Thymus (tissue), 14 donors: ENCODE results near the gene TEPSIN. TPM values are rescaled to one million over a fixed set of nuclear protein-coding genes. Genes with fewer than 3 reads are reported as not detected.

ENCODE experiments used
- DNase-seq, 9 donors: peaks; one replicate each; pipeline ENCODE4 v3.0.0-alpha.2; 2013; ENCODE audit warnings: low spot score in 9 of 9, low read depth in 6 of 9, missing footprints in 1 of 9
- H3K27ac ChIP-seq, 2 donors: one replicate each; pipeline ENCODE4 v1.5.1; 2013; ENCODE audit warnings: control low read depth in 1 of 2, low read depth in 1 of 2, low read length in 1 of 2, mild to moderate bottlenecking in 1 of 2, moderate library complexity in 1 of 2
- H3K27me3 ChIP-seq, 2 donors: one replicate each; pipeline ENCODE4 v1.5.1; 2013; ENCODE audit warnings: low read length in 1 of 2; ENCODE audit not compliant: control insufficient read depth in 2 of 2, insufficient read depth in 1 of 2
- H3K36me3 ChIP-seq, 2 donors: one replicate each; pipeline ENCODE4 v1.5.1; 2013; ENCODE audit warnings: low read length in 1 of 2, mild to moderate bottlenecking in 1 of 2, moderate library complexity in 1 of 2; ENCODE audit not compliant: control insufficient read depth in 2 of 2, insufficient read depth in 2 of 2
- H3K4me1 ChIP-seq, 2 donors: one replicate each; pipeline ENCODE4 v1.5.1; 2013; ENCODE audit warnings: low read length in 2 of 2; ENCODE audit not compliant: control insufficient read depth in 2 of 2, insufficient read depth in 2 of 2
- H3K4me3 ChIP-seq, 2 donors: one replicate each; pipeline ENCODE4 v1.5.1; 2013; ENCODE audit warnings: low read length in 2 of 2, control low read depth in 1 of 2, mild to moderate bottlenecking in 1 of 2
- H3K9me3 ChIP-seq, 2 donors: one replicate each; pipeline ENCODE4 v1.5.1; 2013; ENCODE audit warnings: low read length in 1 of 2, mild to moderate bottlenecking in 1 of 2; ENCODE audit not compliant: control insufficient read depth in 2 of 2, insufficient read depth in 1 of 2
- WGBS: extraction: QIAGEN DNeasy Blood & Tissue Kit; methylation state at CpG from one replicate; pipeline ENCODE4 v1.1.7; 2013; 5-methylcytosine and 5-hydroxymethylcytosine counted together
- long read RNA-seq, 10 donors: transcript quantifications; one replicate each; lab custom pipeline, GENCODE V29; 2026
- polyA plus RNA-seq: library from polyadenylated mRNA; stranded (reverse); fragments of 200-250 nt; gene quantifications from one replicate; pipeline ENCODE4 v1.2.3, GENCODE V29; 2013
- total RNA-seq: library from RNA; stranded (reverse); fragments of 120-200 nt; gene quantifications from one replicate; pipeline ENCODE4 v1.2.4, GENCODE V29; 2013
- donor health status: healthy.

The TEPSIN gene, protein sequence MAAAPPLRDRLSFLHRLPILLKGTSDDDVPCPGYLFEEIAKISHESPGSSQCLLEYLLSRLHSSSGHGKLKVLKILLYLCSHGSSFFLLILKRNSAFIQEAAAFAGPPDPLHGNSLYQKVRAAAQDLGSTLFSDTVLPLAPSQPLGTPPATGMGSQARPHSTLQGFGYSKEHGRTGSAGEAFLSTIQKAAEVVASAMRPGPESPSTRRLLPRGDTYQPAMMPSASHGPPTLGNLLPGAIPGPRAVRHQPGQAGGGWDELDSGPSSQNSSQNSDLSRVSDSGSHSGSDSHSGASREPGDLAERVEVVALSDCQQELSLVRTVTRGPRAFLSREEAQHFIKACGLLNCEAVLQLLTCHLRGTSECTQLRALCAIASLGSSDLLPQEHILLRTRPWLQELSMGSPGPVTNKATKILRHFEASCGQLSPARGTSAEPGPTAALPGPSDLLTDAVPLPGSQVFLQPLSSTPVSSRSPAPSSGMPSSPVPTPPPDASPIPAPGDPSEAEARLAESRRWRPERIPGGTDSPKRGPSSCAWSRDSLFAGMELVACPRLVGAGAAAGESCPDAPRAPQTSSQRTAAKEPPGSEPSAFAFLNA
- 13.3 TPM for total RNA-seq
- 85.3 TPM for polyA plus RNA-seq
- long read RNA-seq, donor 1, result 0 reads
- long read RNA-seq, donor 2, result 0 reads
- long read RNA-seq, donor 3, partial matches to known transcripts, result 0 of 1 reads
- long read RNA-seq, donor 3, other reads (novel, unspliced or antisense), result 0 of 1 reads
- long read RNA-seq, donor 4, partial matches to known transcripts, result 0 of 2 reads
- long read RNA-seq, donor 4, other reads (novel, unspliced or antisense), result 0 of 2 reads
- long read RNA-seq, donor 5, partial matches to known transcripts, result 0 of 1 reads
- long read RNA-seq, donor 5, other reads (novel, unspliced or antisense), result 0 of 1 reads
- long read RNA-seq, donor 6, partial matches to known transcripts, result 0 of 3 reads
- long read RNA-seq, donor 6, other reads (novel, unspliced or antisense), result 0 of 3 reads
- long read RNA-seq, donor 7, result 0 reads
- long read RNA-seq, donor 8, result 0 reads
- long read RNA-seq, donor 9, result 0 reads
- long read RNA-seq, donor 10, partial matches to known transcripts, result 0 of 5 reads
- long read RNA-seq, donor 10, other reads (novel, unspliced or antisense), result 0 of 5 reads

DNA sequence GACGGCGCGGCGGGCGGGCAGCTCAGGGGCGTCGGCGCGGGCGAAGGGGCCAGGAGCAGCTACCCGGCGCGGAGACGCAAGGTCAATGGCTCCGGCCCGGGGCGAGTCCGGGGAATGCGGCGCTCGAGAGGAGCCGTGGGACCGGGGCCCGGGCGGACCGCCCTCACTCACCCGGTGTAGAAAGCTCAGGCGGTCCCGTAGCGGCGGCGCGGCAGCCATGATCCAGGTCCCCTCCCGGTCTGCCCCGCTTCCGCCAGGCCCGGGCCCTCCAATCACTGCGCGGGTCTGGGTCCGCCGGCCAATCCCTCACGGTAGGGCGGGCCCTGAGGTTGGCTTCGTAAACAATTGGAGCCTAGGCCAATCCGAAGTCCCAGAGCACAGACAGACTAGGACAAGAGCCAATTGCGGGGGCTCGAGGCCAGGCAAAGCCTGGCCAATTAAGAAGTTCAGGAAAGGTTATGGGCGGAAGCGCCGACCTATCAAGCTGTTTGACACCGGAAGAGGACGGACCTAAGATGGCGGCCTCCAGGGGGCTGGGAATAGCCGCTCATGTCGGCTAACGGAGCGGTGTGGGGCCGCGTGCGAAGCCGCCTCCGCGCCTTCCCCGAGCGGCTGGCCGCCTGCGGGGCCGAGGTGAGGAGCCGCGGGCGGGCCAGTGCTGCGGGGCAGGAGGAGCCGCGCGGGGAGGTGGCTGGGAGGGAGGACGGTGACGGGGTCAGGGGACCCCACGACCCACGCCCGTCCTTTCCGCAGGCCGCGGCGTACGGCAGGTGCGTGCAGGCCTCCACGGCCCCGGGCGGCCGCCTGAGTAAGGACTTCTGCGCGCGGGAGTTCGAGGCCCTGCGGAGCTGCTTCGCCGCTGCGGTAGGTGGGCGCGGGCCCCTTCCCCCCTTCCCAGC is at the start of gene TEPSIN, which contains the start of gene NDUFAF8:
Gene TEPSIN (minus strand): TSS at position 241 of the 899 bp plus-strand sequence. CDS start 22 bp downstream, at position 219.
Gene NDUFAF8 (plus strand): TSS at position 504 of the 899 bp plus-strand sequence. CDS start 46 bp downstream, at position 550.
- Histone ChIP-seq H3K27ac (peak within 1 kb of the TSS; percentile 2 to 84), H3K36me3 (peaks cover 21 to 29% of the 10 kb centered on the region in 2 donors), H3K4me1 (peaks cover 19 to 37% of the 10 kb centered on the region in 2 donors), H3K4me3 (peak within 1 kb of the TSS; percentile 74 to 86), H3K27me3 (no peaks in the 10 kb centered on the region), H3K9me3 (no peaks in the 10 kb centered on the region)
- under 1% methylated on average over 100 of the region's 100 CpGs for WGBS
- peak; percentile 89 to 100 (median 98) for DNase-seq

DNA sequence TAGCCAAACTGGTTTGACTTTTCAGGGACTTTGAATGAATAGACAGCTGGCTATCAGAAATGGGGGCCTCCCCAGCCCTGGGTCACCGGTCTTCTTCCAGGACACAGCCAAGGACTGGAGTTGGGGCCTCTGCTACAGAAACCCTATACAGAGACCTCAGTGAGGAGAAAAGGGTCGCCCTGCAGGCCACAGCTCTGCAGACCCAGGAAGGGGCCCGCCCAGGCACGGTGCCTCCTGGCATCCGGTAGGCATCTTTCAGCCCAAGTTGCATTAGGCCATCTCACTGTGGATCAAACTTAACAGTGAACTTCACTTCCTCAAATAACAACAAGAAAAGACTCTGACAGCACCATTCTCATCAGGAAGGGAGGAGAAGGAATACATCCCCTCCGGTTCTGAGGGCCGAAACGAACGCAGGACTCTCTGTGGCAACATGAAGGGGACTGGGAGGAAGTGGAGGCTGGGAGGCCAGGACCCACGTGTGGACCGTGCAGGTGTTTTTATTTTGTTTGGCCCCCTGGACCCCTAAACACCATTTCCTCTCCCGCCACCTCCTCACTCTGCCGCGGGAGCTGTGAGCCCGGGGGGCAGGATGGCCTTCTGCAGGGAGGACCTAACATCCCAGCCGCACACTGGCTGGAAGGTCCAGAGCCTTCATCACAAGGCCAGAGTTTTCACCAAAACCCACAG is 49.0 kb upstream of the TEPSIN start:
- no peaks in the 10 kb centered on the region for H3K27me3 ChIP-seq
- H3K9me3 ChIP-seq, result peaks cover 0 to 9% of the 10 kb centered on the region in 2 donors
- WGBS, result 86% methylated on average over 16 of the region's 16 CpGs
- H3K27ac ChIP-seq, result no peak overlapping the region
- no peak for DNase-seq
- H3K4me3 ChIP-seq, result no peak overlapping the region
- H3K4me1 ChIP-seq, result peaks cover 12 to 53% of the 10 kb centered on the region in 2 donors
- H3K36me3 ChIP-seq, result peaks cover 38 to 52% of the 10 kb centered on the region in 2 donors

DNA sequence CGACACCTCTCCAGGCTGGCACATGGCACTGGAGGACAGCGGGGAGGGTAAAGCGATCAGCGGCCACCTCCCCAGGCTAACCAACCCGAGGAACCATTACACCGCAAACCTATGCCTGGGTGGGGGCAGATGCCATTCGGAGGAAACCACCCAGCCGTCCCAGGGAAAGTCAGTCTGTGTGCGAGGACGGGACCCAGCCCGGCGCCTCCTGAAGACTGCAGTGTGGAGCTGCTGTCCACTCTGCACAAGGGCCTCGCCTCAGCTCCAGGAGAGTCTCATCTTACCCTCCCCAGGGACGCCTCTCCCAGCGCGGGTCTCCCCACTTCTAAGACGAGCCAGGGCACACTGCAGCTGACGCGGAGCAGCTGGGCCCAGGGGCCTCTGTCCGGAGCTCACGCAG is 48.3 kb upstream of the TEPSIN start:
- Histone ChIP-seq H3K27me3 (no peaks in the 10 kb centered on the region), H3K9me3 (peaks cover 0 to 9% of the 10 kb centered on the region in 2 donors), H3K36me3 (peaks cover 46 to 59% of the 10 kb centered on the region in 2 donors), H3K4me3 (no peak overlapping the region), H3K27ac (no peak overlapping the region), H3K4me1 (peaks cover 12 to 48% of the 10 kb centered on the region in 2 donors)
- no peak for DNase-seq
- WGBS, result 95% methylated on average over 21 of the region's 21 CpGs

DNA sequence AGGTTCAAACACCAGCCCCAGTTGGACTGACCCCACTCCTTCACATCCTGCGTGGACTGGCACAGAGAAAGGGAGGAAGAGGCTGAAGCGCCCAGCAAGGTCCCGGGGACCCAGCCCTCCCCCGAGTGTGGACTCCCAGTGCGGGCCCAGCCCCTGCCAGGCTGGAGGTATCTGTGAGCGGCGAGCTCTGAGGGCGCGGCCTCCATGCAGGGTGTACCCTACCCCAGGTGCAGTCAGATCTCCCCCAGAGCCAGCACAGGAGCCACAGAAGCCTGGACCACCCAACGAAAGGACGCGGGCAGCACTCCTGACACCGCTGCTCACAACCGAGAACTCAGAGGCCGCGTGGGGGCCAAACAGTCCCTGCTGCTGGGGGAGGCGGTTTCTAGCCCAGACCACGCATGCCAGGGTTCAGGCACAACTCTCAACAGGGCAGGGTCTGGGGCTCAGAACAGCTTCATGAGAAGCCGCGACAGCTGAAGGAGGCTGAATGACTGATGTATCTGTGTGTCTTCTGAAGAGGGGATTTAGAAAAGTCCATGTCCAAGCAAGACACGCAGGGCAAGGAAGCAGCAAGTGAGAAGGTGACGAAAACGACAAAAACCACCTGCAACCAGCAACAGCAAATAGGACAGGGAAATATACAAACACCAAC is 47.8 kb upstream of the TEPSIN start:
- Histone ChIP-seq H3K4me1 (peaks cover 12 to 43% of the 10 kb centered on the region in 2 donors), H3K36me3 (peaks cover 50 to 65% of the 10 kb centered on the region in 2 donors), H3K27me3 (no peaks in the 10 kb centered on the region), H3K27ac (peak overlapping the region in 1 of 2 donors; percentile 2), H3K9me3 (peaks cover 0 to 8% of the 10 kb centered on the region in 2 donors), H3K4me3 (no peak overlapping the region)
- no peak for DNase-seq
- 94% methylated on average over 23 of the region's 23 CpGs for WGBS

DNA sequence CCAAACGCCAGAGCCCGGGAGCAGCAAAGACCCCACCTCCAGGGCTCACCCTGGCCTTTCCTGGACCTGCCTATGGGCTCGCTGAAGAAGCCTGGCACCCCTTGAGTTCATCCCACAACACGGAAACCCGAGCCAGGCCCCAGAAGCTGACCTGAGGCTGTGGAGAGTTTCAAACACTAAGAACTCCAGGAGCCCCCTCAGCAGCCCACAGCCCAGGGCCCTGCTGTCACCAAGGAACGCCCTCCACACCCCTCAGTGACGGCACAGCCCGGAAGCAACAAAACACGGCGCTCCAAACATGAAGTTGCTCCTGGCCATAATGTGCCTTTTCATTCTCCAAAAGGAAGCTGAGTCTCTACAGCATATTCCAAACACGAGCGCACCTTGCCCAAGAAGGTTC is 47.0 kb upstream of the TEPSIN start:
- Histone ChIP-seq H3K9me3 (peaks cover 0 to 5% of the 10 kb centered on the region in 2 donors), H3K27ac (peak overlapping the region in 1 of 2 donors; percentile 56), H3K36me3 (peaks cover 54 to 68% of the 10 kb centered on the region in 2 donors), H3K27me3 (no peaks in the 10 kb centered on the region), H3K4me3 (peak overlapping the region in 1 of 2 donors; percentile 45), H3K4me1 (peaks cover 10 to 40% of the 10 kb centered on the region in 2 donors)
- DNase-seq, result no peak
- WGBS, result 67% methylated on average over 12 of the region's 12 CpGs

DNA sequence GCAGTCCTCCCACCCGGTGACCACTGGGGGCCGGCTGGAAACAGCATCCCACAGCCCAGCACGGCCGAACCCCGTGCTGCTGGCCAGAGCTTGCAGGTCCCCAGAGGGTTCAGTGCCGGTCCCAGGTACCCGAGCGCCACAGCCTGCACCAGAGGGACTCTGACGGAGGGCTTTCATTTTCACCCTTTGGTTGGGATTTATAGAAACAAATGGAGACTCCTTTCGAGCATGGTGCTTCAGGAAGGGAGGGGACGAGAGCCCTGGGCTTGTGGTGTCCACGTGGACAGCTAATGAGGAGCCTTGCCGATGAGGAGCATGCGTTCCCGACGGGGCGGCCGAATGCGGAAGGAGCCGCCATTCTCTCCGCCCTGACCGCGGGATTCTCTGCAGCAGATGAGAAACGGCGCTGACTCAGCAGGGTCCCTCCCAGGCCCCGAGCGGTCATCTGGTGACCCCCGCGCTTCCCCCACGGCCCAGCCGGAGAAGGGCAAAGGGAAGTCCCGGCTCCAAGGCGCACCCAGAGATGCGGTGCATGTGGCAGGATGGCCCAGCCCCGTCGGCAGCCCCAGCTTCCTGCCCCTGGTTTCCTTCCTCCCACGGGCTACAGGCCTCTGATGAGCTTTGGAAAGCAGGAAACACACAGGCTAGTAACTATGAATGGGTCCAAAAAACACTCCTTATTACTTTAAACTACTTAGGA is 46.5 kb upstream of the TEPSIN start:
- Histone ChIP-seq H3K27me3 (no peaks in the 10 kb centered on the region), H3K36me3 (peaks cover 55 to 70% of the 10 kb centered on the region in 2 donors), H3K4me3 (peak overlapping the region; percentile 28 to 45), H3K4me1 (peaks cover 10 to 40% of the 10 kb centered on the region in 2 donors), H3K27ac (peak overlapping the region; percentile 11 to 56), H3K9me3 (peaks cover 0 to 5% of the 10 kb centered on the region in 2 donors)
- peak in 4 of 9 donors; percentile 18 to 62 (median 40) for DNase-seq
- WGBS, result 13% methylated on average over 37 of the region's 37 CpGs

DNA sequence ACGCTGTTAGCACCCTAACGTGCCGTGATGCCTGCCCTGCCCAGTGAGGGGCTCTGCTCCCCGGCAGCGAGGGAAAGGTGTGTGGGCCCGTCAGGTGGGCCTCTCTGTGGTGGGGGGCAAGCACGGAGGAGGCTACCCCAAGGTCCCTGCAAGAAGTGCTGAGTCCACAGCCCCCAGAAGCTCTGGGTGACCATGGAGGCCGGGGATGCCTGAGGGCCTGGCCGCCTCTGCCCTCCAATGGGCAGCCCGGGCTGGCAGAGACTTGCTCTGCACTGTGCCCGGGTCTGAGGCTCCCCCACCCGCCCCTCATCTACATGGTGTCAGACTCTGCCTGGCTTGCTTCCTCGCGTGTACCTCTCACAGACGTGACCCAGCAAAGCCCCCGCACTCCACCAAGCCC is 44.0 kb upstream of the TEPSIN start:
- no peak for DNase-seq
- H3K4me3 ChIP-seq, result no peak overlapping the region
- peaks cover 56 to 70% of the 10 kb centered on the region in 2 donors for H3K36me3 ChIP-seq
- H3K27me3 ChIP-seq, result no peaks in the 10 kb centered on the region
- peaks cover 0 to 5% of the 10 kb centered on the region in 2 donors for H3K9me3 ChIP-seq
- no peak overlapping the region for H3K27ac ChIP-seq
- WGBS, result 97% methylated on average over 16 of the region's 16 CpGs
- peaks cover 10 to 36% of the 10 kb centered on the region in 2 donors for H3K4me1 ChIP-seq
